Tibial nerve (tissue), 4 donors: ENCODE measurements around the gene PHF2. TPM values are rescaled to one million over a fixed set of nuclear protein-coding genes. Genes with fewer than 3 reads are reported as not detected.

ENCODE experiments used
- DNase-seq, 2 donors: peaks; one replicate each; pipeline ENCODE4 v3.0.0-alpha.2; 2019; ENCODE audit warnings: low spot score in 2 of 2
- H3K27ac ChIP-seq, 4 donors: fragments of 200-600 bp; sonication (generic) in 3 of 4; one replicate each; pipeline ENCODE4 v1.5.1; 2017 to 2019; ENCODE audit warnings: mild to moderate bottlenecking in 1 of 4
- H3K27me3 ChIP-seq, 2 donors: fragments of 200-600 bp; sonication (generic) in 1 of 2; one replicate each; pipeline versions ENCODE4 v1.5.1 to v1.6.0; 2017 to 2019
- H3K36me3 ChIP-seq, 3 donors: fragments of 200-600 bp; sonication (generic); one replicate each; pipeline ENCODE4 v1.5.1; 2018 to 2019
- H3K4me1 ChIP-seq, 4 donors: fragments of 200-600 bp; sonication (generic) in 3 of 4; one replicate each; pipeline ENCODE4 v1.5.1; 2017 to 2019
- H3K4me3 ChIP-seq, 4 donors: fragments of 200-600 bp; sonication (generic) in 3 of 4; one replicate each; pipeline ENCODE4 v1.5.1; 2017 to 2019; ENCODE audit warnings: mild to moderate bottlenecking in 1 of 4, moderate library complexity in 1 of 4
- H3K9me3 ChIP-seq, 4 donors: fragments of 200-600 bp; sonication (generic) in 3 of 4; one replicate each; pipeline ENCODE4 v1.5.1; 2017 to 2019
- CTCF ChIP-seq, 5 experiments: fragments of 200-600 bp in 3 of 5; fragments of 450-650 bp in 2 of 5; sonication (generic) in 3 of 5; IDR thresholded peaks; one replicate each; pipeline ENCODE4 v1.5.1; 2016 to 2019; ENCODE audit warnings: antibody characterized with exemption in 5 of 5, mild to moderate bottlenecking in 3 of 5, moderate library complexity in 2 of 5
- EP300 ChIP-seq, 2 donors: sonication (generic); formaldehyde crosslinking; IDR thresholded peaks; one replicate each; pipeline ENCODE4 v1.6.1; 2017; ENCODE audit warnings: antibody characterized with exemption in 2 of 2, mild to moderate bottlenecking in 1 of 2
- POLR2A ChIP-seq, 2 donors: fragments of 450-650 bp; IDR thresholded peaks; one replicate each; pipeline ENCODE4 v1.6.1; 2017; ENCODE audit warnings: antibody characterized with exemption in 2 of 2, mild to moderate bottlenecking in 2 of 2, moderate library complexity in 2 of 2
- WGBS, 2 donors: methylation state at CpG; one replicate each; pipeline ENCODE4 v1.1.5; 2018; 5-methylcytosine and 5-hydroxymethylcytosine counted together
- total RNA-seq, 4 donors: library from RNA; depleted of rRNA; stranded (reverse); fragments of >200 nt; gene quantifications; one replicate each; pipeline ENCODE4 v1.1.0, GENCODE V29; 2016

Gene PHF2
- total RNA-seq, 4 donors from 2014 or later, result 36.6 to 41.7 (median 38.6) TPM

- H3K9me3 ChIP-seq, result peaks cover 0 to 4% (median 0%) of the 10 kb centered on the region in 4 donors
- H3K36me3 ChIP-seq, result peaks cover 0 to 11% (median 0%) of the 10 kb centered on the region in 3 donors
- H3K4me3 ChIP-seq, result no peak overlapping the region
- peak; percentile 38 to 63 for DNase-seq
- TF ChIP-seq EP300 (IDR thresholded peaks at IDR 0.05), result no peak
- TF ChIP-seq CTCF (IDR thresholded peaks at IDR 0.05), result peak; percentile 66 to 79 (median 71)
- H3K4me1 ChIP-seq, result no peaks in the 10 kb centered on the region
- 39 to 42% methylated on average over 19 of the region's 19 CpGs for WGBS, 2 donors
- H3K27me3 ChIP-seq, result no peaks in the 10 kb centered on the region
- H3K27ac ChIP-seq, result no peak overlapping the region
Observed at GRCh38 chr9:93682155-93682968, 106.0 kb downstream of the PHF2 start.

GRCh38 chr9:93683331-93684134 is 107.1 kb downstream of the PHF2 start:
- H3K36me3 ChIP-seq, result no peaks in the 10 kb centered on the region
- H3K27me3 ChIP-seq, result no peaks in the 10 kb centered on the region
- H3K4me1 ChIP-seq, result no peaks in the 10 kb centered on the region
- no peak overlapping the region for H3K27ac ChIP-seq
- DNase-seq, result no peak
- H3K4me3 ChIP-seq, result no peak overlapping the region
- no peak for TF ChIP-seq POLR2A (IDR thresholded peaks at IDR 0.05)
- TF ChIP-seq EP300 (IDR thresholded peaks at IDR 0.05), result no peak
- no peak for TF ChIP-seq CTCF (IDR thresholded peaks at IDR 0.05)
- peaks cover 0 to 11% (median 4%) of the 10 kb centered on the region in 4 donors for H3K9me3 ChIP-seq
- 72 to 84% methylated on average over 10 of the region's 10 CpGs for WGBS, 2 donors

- DNase-seq, result peak in 1 of 2 donors; percentile 2
- no peak for TF ChIP-seq CTCF (IDR thresholded peaks at IDR 0.05)
- no peak for TF ChIP-seq POLR2A (IDR thresholded peaks at IDR 0.05)
- no peak for TF ChIP-seq EP300 (IDR thresholded peaks at IDR 0.05)
- Histone ChIP-seq H3K27me3 (no peaks in the 10 kb centered on the region), H3K36me3 (no peaks in the 10 kb centered on the region), H3K4me3 (no peak overlapping the region), H3K27ac (no peak overlapping the region), H3K4me1 (no peaks in the 10 kb centered on the region), H3K9me3 (peaks cover 0 to 18% (median 6%) of the 10 kb centered on the region in 4 donors)
- 84 to 88% methylated on average over 19 to 20 of the region's 20 CpGs for WGBS, 2 donors
Observed at GRCh38 chr9:93684161-93684765, 107.9 kb downstream of the PHF2 start.

- no peaks in the 10 kb centered on the region for H3K4me1 ChIP-seq
- H3K27me3 ChIP-seq, result no peaks in the 10 kb centered on the region
- TF ChIP-seq EP300 (IDR thresholded peaks at IDR 0.05), result no peak
- TF ChIP-seq CTCF (IDR thresholded peaks at IDR 0.05), result no peak
- TF ChIP-seq POLR2A (IDR thresholded peaks at IDR 0.05), result no peak
- H3K4me3 ChIP-seq, result no peak overlapping the region
- peak in 1 of 2 donors; percentile 1 for DNase-seq
- peaks cover 0 to 25% (median 7%) of the 10 kb centered on the region in 4 donors for H3K9me3 ChIP-seq
- H3K27ac ChIP-seq, result no peak overlapping the region
- WGBS, 2 donors, result 63 to 67% methylated on average over 9 to 11 of the region's 11 CpGs
- no peaks in the 10 kb centered on the region for H3K36me3 ChIP-seq
Observed at GRCh38 chr9:93684806-93685543, 108.6 kb downstream of the PHF2 start.
